ENCODE results near the gene FIGN. TPM values are rescaled to one million over a fixed set of nuclear protein-coding genes. Genes with fewer than 3 reads are reported as not detected.

FIGN gene
- total RNA-seq, 1 experiment from 2014 or later, result 19.4 TPM

- no peak for TF ChIP-seq PRDM15 (CRISPR knock-in tag; IDR thresholded peaks at IDR 0.05)
- no peak for TF ChIP-seq GABPB1 (CRISPR knock-in tag; IDR thresholded peaks at IDR 0.05)
- no peak for TF ChIP-seq NFYB (CRISPR knock-in tag; conservative IDR thresholded peaks at IDR 0.05; ENCODE audit: low read depth)
- no peak for TF ChIP-seq TCF7 (CRISPR knock-in tag; IDR thresholded peaks at IDR 0.05; ENCODE audit: low read depth)
- TF ChIP-seq EMX1 (CRISPR knock-in tag; IDR thresholded peaks at IDR 0.05), result no peak
- TF ChIP-seq FOXP4 (CRISPR knock-in tag; IDR thresholded peaks at IDR 0.05), result no peak
- TF ChIP-seq ESRRA (CRISPR knock-in tag; IDR thresholded peaks at IDR 0.05; ENCODE audit: borderline replicate concordance), result no peak
- no peak for TF ChIP-seq E2F4 (CRISPR knock-in tag; IDR thresholded peaks at IDR 0.05; ENCODE audit: borderline replicate concordance, low read depth)
- no peak for TF ChIP-seq ZMAT4 (CRISPR knock-in tag; IDR thresholded peaks at IDR 0.05)
- TF ChIP-seq ETV6 (CRISPR knock-in tag; IDR thresholded peaks at IDR 0.05), result no peak
- TF ChIP-seq E2F5 (CRISPR knock-in tag; IDR thresholded peaks at IDR 0.05), result no peak
- TF ChIP-seq ERG (CRISPR knock-in tag; IDR thresholded peaks at IDR 0.05), result no peak
- TF ChIP-seq MYBL2 (CRISPR knock-in tag; IDR thresholded peaks at IDR 0.05), result no peak
- no peak for TF ChIP-seq FOXK1 (CRISPR knock-in tag; IDR thresholded peaks at IDR 0.05)
Observed at GRCh38 chr2:163733301-163733938, 2.4 kb downstream of the FIGN start (continued).

- ChIA-PET CTCF (interaction anchor here (0.8 kb wide), 1 partner anchor 49 kb away, joined by 3 read pairs; no protein-coding TSS in a partner anchor), POLR2A (no interaction called here)
- no peak for ATAC-seq
- Mint-ChIP-seq H3K4me1 (peaks cover 58% of the 10 kb centered on the region), H3K36me3 (no peaks in the 10 kb centered on the region), H3K27ac (peak overlapping the region; percentile 25; the same call in 1 of the 2 replicates), H3K27me3 (ENCODE audit: low read depth) (no peaks in the 10 kb centered on the region), H3K9me3 (no peaks in the 10 kb centered on the region), H3K4me3 (no peak overlapping the region)
- no peak for DNase-seq (ENCODE audit: low spot score)
- TF ChIP-seq ZNF532 (CRISPR knock-in tag; IDR thresholded peaks at IDR 0.05; ENCODE audit: borderline replicate concordance), result no peak
Observed at GRCh38 chr2:163732727-163733126, 3.1 kb downstream of the FIGN start.
